GM12872 (cell line): ENCODE data around the gene UGT1A9.

ENCODE experiments used
- TF ChIP-seq, protein P1 (sequence below): IDR thresholded peaks from 3 replicates; pipeline ENCODE4 v1.5.1; 2011; ENCODE audit warnings: low read depth, mild to moderate bottlenecking, low read length, moderate library complexity; ENCODE audit not compliant: insufficient read depth

The UGT1A9 gene

GRCh38 chr2:233705911-233706506 is 34.3 kb downstream of the UGT1A9 start:
- TF ChIP-seq, protein P1, sequence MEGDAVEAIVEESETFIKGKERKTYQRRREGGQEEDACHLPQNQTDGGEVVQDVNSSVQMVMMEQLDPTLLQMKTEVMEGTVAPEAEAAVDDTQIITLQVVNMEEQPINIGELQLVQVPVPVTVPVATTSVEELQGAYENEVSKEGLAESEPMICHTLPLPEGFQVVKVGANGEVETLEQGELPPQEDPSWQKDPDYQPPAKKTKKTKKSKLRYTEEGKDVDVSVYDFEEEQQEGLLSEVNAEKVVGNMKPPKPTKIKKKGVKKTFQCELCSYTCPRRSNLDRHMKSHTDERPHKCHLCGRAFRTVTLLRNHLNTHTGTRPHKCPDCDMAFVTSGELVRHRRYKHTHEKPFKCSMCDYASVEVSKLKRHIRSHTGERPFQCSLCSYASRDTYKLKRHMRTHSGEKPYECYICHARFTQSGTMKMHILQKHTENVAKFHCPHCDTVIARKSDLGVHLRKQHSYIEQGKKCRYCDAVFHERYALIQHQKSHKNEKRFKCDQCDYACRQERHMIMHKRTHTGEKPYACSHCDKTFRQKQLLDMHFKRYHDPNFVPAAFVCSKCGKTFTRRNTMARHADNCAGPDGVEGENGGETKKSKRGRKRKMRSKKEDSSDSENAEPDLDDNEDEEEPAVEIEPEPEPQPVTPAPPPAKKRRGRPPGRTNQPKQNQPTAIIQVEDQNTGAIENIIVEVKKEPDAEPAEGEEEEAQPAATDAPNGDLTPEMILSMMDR = no peak

DNA sequence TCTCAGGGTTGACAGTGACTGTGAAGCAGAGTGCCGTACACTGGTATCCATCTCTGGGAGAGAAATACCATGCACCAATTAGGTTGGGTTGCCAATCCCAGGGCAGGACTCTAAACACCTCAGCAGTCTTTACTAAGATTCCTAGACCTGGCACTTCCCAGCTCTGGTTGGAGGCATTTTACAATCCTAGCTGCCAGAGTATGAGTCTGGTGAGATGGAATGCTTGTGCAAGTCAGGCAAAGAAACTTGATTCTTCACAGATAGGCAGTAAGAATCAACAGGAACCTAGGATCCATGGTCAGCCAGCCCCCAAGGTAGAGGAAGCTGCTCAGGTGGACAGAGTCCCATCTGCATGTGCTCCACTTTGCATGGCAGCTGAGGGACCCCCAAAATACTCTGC is 35.0 kb downstream of the UGT1A9 start:
- TF ChIP-seq, protein P1 = no peak

DNA sequence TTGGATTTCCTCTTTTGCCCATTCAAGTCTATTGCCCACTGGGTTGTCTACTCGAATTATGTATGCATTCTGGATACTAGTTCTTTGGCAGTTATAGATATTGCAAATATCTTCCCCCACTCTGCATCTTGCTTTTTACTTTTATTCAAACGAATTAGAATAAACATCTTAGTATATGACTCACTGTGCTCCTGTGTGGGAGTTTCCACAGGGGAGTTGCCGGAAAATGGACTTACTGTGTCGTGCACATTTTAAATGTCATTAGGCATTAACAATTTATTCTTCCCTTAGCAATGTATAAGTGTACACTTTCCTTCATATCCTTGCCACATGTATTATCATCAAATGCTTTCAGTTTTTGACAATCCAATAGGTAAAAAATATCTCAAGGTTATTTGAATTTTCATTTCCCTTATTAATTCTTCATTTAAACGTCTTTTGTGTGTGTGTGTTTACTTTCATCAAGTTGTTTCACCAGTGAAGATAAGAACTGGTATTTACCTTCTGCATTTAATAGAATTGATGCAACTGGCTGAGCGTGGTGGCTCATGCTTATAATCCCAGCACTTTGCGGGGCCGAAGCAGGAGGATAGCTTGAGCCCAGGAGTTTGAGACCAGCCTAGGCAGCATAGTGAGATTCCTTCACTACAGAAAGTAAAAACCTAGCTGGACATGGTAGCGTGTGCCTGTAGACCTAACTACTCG is 36.4 kb downstream of the UGT1A9 start:
- TF ChIP-seq, protein P1 = no peak

DNA sequence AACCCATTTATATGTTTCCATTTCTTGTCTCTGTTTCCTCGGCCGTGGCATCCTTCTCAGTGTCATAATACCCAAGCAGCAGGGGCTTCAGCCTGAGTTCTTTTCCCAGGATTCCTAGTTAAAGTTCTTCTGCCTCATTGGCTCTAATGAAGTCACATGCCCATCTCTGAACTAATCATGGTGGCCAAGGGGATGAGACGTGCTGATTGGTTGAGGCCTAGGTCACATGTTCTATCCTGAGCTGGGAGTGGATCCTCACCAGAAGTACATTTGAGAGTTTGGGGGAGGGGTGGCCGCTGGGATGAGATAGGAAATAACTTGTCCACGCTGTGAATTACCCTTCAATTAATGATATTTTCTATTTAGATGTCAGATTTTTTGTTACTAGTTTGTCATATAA is 37.2 kb downstream of the UGT1A9 start:
- TF ChIP-seq, protein P1 = no peak

DNA sequence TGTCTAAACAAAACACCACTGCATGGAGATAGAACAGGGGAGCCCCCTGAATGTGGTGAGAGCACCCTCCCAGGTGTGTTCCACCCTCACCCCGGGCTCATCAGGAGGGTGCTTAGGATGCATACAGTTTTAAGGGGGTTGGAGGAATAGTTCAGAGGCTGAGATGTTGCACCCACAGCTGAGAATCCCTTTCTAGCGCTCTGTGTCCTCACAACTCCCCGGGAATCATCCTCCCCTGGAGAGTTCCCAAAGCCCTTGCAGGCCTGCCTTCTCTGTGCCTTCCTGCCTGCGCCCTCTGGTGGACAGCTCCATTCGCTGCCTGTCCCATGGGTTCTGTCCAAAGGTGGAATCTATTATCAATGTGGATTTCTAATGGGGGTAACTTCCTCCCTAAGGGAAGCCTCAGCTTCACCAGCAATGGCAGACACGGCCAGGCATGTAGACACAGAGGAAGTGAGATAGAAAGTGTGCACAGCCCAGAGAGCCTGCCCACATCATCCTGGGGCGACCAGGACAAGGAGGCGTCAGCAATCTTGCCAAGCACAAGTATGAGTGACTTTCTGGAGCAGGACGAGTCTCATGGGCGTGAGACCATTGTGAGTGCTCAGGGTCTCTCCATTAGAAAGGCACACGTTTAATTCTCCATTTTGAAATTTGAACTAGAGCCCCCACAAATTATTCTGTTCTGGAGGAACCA is 39.8 kb downstream of the UGT1A9 start:
- TF ChIP-seq, protein P1 = peak; percentile 93

- TF ChIP-seq, protein P1 = no peak
Observed at GRCh38 chr2:233712611-233713261, 41.0 kb downstream of the UGT1A9 start, which contains the start of gene UGT1A5. TSS of gene UGT1A5 (plus strand) at chr2:233712907. CDS start at chr2:233712992, 85 bp downstream.

- TF ChIP-seq, protein P1 = no peak
Observed at GRCh38 chr2:233713262-233713615, 41.5 kb downstream of the UGT1A9 start.
